D721Med (cell line): Measurements from ENCODE around the gene MT1H.

Experiments
- DNase-seq: peaks from one replicate; pipeline ENCODE4 v3.0.0; 2011; ENCODE audit warnings: low spot score; ENCODE audit not compliant: insufficient read length
- FAIRE-seq: peaks from 2 replicates; lab custom pipeline; 2011; peaks lifted over from hg19 to GRCh38; lab: Jason Lieb, UNC
- TF ChIP-seq, protein P1 (sequence below): IDR thresholded peaks from 2 replicates; pipeline ENCODE4 v1.5.1; 2012; ENCODE audit warnings: mild to moderate bottlenecking, control low read depth; ENCODE audit not compliant: insufficient read depth; ENCODE audit errors: missing control alignments

Gene MT1H

DNA sequence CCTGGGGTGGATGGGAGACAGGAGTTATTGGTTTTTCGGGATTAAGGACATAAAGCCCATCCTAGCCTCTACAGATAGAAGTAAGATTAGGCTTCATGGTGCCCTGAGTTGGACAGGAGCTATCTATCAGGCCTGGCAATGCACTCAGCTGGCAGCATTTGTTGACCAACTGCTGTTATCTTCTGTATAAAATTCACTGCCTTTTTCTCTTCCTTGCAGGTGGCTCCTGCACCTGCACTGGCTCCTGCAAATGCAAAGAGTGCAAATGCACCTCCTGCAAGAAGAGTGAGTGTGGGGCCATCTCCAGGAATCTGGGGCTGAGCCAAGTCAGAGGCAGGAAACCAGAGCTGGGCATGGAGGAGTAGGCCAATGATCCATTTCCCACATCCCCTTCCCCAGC lies 30.6 kb upstream of the MT1H start:
- no peak for FAIRE-seq
- TF ChIP-seq, protein P1, sequence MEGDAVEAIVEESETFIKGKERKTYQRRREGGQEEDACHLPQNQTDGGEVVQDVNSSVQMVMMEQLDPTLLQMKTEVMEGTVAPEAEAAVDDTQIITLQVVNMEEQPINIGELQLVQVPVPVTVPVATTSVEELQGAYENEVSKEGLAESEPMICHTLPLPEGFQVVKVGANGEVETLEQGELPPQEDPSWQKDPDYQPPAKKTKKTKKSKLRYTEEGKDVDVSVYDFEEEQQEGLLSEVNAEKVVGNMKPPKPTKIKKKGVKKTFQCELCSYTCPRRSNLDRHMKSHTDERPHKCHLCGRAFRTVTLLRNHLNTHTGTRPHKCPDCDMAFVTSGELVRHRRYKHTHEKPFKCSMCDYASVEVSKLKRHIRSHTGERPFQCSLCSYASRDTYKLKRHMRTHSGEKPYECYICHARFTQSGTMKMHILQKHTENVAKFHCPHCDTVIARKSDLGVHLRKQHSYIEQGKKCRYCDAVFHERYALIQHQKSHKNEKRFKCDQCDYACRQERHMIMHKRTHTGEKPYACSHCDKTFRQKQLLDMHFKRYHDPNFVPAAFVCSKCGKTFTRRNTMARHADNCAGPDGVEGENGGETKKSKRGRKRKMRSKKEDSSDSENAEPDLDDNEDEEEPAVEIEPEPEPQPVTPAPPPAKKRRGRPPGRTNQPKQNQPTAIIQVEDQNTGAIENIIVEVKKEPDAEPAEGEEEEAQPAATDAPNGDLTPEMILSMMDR: no peak

DNA sequence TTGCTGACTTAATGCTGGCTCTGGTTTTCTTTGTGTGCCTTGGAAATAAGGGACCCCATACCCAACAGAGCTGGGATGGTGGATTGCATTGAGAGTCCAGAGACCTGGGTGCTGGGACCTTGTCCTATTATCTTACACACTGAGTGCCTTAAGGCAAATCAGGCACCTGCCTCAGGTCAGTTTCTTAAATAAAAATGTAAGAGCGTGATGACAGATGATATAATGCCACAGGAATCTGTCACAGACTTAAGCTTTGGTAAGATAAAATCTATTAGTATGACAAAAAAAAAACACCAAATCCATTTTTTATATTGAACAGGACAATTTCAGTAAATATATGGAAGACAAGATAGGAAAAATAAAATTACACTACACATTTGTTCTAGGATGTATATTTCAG lies 29.5 kb upstream of the MT1H start:
- no peak for FAIRE-seq
- no peak for DNase-seq
- TF ChIP-seq, protein P1: no peak

More for the DNA sequence above, 30.6 kb upstream of the MT1H start:
- DNase-seq: no peak

DNA sequence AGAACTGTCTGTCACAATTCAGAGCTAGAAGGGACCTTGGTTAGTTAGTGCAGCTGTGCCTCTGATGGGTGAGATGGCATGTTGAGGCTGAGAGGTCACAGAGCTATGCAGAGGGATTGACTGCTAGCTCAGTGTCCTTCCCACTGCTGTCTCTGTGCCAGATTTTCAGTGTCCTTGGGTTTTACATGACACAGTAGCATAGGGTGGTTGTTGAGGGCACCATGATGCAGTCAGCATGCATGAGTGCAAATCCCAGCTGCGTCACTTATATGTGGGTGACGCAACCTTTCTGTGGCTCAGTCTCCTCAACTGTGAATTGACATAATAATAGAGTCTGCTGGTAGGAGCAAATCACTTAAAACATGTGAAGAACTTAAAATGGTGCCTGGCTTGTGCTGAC lies 28.4 kb upstream of the MT1H start:
- no peak for FAIRE-seq
- DNase-seq: no peak
- TF ChIP-seq, protein P1: no peak

DNA sequence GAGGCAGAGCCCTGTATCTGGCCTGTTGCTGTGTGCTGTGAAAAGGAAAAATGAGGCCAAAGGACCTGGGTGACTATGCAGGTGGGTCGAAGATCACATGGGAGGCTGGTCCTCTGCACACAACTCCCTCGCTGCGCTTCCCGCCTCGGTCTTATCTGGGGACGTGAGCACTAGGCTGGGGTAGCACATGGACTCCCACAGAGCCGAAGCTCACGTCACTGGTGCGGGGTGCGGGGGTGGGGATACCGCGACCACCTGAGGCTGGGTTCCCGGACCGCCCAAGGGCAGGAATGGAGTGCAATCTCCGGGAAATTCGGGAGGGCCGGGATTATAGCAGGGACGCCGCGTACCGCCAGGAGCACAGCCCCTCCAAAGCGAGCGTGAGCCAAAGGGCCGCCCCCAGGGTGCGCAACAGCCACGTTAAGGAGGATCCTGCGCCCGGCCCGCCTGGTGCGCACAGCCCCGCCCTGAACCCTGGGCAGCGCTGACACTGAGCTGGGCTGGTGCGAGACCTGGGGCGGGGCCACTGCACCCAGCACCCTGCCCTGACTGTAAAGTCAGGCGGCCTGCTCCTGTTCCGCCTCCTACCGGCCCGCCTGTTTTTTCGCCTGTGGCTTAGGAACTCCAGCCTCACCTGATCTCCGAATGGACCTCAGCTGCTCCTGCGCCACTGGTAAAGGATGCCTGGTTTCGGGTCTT lies 26.4 kb upstream of the MT1H start:
- FAIRE-seq: no peak
- TF ChIP-seq, protein P1: no peak
- DNase-seq: no peak

DNA sequence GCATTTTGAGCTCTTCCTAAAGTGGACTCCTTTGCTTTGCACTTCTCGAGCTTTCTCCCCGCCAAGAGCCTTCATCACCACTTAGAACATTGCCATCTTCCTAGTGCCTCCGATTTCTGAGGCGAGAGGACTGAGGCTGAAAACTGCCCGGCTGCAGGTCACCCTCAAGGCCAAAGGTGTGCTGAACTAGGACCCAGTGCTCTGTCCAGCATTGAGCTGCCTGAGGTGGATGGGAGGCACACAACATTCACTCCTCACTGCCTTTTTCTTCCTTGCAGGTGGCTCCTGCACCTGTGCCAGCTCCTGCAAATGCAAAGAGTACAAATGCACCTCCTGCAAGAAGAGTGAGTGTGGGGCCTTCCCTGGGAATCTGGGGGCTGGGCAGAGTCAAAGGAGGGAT lies 25.8 kb upstream of the MT1H start:
- FAIRE-seq (no peak), DNase-seq (no peak)
- TF ChIP-seq, protein P1: no peak

DNA sequence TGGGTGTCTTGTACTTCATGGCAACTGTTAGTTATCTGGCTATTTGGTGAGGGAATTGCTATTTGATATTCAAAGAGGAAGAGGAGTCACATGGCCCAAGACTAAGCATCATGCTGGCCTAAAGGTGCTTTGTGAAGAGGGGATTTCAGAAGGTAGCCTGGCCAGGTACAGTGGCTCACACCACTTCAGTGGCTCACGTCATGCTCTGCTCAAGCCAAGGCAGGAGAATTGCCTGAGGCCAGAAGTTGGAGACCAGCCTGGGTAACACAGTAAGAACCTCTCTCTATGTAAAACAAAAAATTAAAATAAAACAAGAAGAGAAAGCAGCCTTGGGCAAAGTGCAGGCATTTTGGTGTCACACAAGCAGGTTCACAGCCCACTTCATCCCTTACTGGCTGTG lies 24.3 kb upstream of the MT1H start:
- TF ChIP-seq, protein P1: no peak
- FAIRE-seq: no peak
- no peak for DNase-seq

DNA sequence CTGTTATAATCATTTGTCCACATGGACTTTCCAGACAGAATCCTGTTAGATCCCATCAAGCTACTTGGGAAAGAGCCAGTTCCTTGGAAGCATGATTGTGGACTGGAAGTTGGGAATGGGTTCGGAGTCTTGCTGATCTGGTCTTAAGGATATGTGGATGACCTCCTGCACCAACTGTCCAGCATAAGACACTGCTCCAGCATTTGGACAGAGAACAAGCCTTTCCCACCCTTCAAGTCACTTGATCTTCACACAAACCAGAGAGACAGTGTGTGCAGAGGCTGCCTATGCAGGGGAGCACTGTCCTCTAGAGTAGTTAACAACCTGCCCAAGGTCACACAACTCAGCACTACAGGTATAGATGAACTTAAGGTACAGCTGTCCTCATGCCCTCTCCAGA lies 23.8 kb upstream of the MT1H start:
- DNase-seq (no peak), FAIRE-seq (no peak)
- TF ChIP-seq, protein P1: no peak
